H9 (cell line): Measurements from ENCODE around the gene C20orf204. TPM values are rescaled to one million over a fixed set of nuclear protein-coding genes. Genes with fewer than 3 reads are reported as not detected.

Experiments
- DNase-seq: peaks from one replicate; pipeline ENCODE4 v3.0.0-alpha.2; 2017
- H2AFZ ChIP-seq: one replicate; pipeline ENCODE4 v1.6.1; 2013; ENCODE audit warnings: mild to moderate bottlenecking, low read length, control low read depth, moderate library complexity
- H2AK5ac ChIP-seq: 2 replicates; pipeline ENCODE4 v1.6.1; 2013; ENCODE audit warnings: low read length, control low read depth, mixed read lengths; ENCODE audit not compliant: insufficient read length
- H2BK120ac ChIP-seq: one replicate; pipeline ENCODE4 v1.6.1; 2013; ENCODE audit warnings: low read depth, mild to moderate bottlenecking, low read length, control low read depth, inconsistent platforms; ENCODE audit not compliant: poor library complexity, severe bottlenecking
- H2BK12ac ChIP-seq: 2 replicates; pipeline ENCODE4 v1.6.1; 2013; ENCODE audit warnings: low read length, control low read depth, mixed read lengths, low read depth; ENCODE audit not compliant: insufficient read length
- H2BK15ac ChIP-seq: 2 replicates; pipeline ENCODE4 v1.6.1; 2013; ENCODE audit warnings: low read depth, low read length, control low read depth
- H2BK20ac ChIP-seq: one replicate; pipeline ENCODE4 v1.6.1; 2013; ENCODE audit warnings: low read depth, mild to moderate bottlenecking, low read length, control low read depth, inconsistent platforms; ENCODE audit not compliant: poor library complexity, severe bottlenecking
- H2BK5ac ChIP-seq: 2 replicates; pipeline ENCODE4 v1.6.1; 2013; ENCODE audit warnings: low read length, control low read depth, mixed read lengths; ENCODE audit not compliant: insufficient read length
- H3K14ac ChIP-seq: 2 replicates; pipeline ENCODE4 v1.6.1; 2013; ENCODE audit warnings: low read length, control low read depth; ENCODE audit not compliant: insufficient read depth
- H3K18ac ChIP-seq: 2 replicates; pipeline ENCODE4 v1.6.1; 2013; ENCODE audit warnings: low read depth, mild to moderate bottlenecking, mixed read lengths, low read length, control low read depth; ENCODE audit not compliant: insufficient read length
- H3K23ac ChIP-seq: 2 replicates; pipeline ENCODE4 v1.6.1; 2013; ENCODE audit warnings: low read length, control low read depth, mixed read lengths, low read depth; ENCODE audit not compliant: insufficient read length
- H3K23me2 ChIP-seq: 2 replicates; pipeline ENCODE4 v1.6.1; 2013; ENCODE audit warnings: low read depth, mild to moderate bottlenecking, mixed read lengths, low read length, control low read depth; ENCODE audit not compliant: insufficient read length, poor library complexity, severe bottlenecking
- H3K27ac ChIP-seq: 2 replicates; pipeline ENCODE4 v1.5.1; 2013; ENCODE audit warnings: low read length, control low read depth, mixed read lengths, low read depth; ENCODE audit not compliant: insufficient read length
- H3K27me3 ChIP-seq: 2 replicates; pipeline ENCODE4 v1.6.1; 2013; ENCODE audit warnings: low read length, control low read depth, inconsistent platforms; ENCODE audit not compliant: insufficient read depth
- H3K4ac ChIP-seq: 2 replicates; pipeline ENCODE4 v1.6.1; 2013; ENCODE audit warnings: low read depth, mild to moderate bottlenecking, control low read depth, inconsistent platforms, low read length, moderate library complexity
- H3K4me1 ChIP-seq: 2 replicates; pipeline ENCODE4 v1.6.1; 2013; ENCODE audit warnings: low read length, control low read depth, inconsistent platforms; ENCODE audit not compliant: insufficient read depth
- H3K4me2 ChIP-seq: 2 replicates; pipeline ENCODE4 v1.6.1; 2013; ENCODE audit warnings: low read length, control low read depth, mixed read lengths; ENCODE audit not compliant: insufficient read length, insufficient read depth
- H3K56ac ChIP-seq: 2 replicates; pipeline ENCODE4 v1.6.1; 2013; ENCODE audit warnings: low read depth, mild to moderate bottlenecking, mixed read lengths, low read length, control low read depth; ENCODE audit not compliant: insufficient read length
- H3K79me1 ChIP-seq: 2 replicates; pipeline ENCODE4 v1.6.1; 2013; ENCODE audit warnings: low read depth, mild to moderate bottlenecking, moderate library complexity, low read length, control low read depth, inconsistent platforms; ENCODE audit not compliant: insufficient read depth, poor library complexity, severe bottlenecking
- H3K79me2 ChIP-seq: 2 replicates; pipeline ENCODE4 v1.6.1; 2013; ENCODE audit warnings: low read length, control low read depth, inconsistent platforms; ENCODE audit not compliant: insufficient read depth
- H3K9ac ChIP-seq: 2 replicates; pipeline ENCODE4 v1.6.1; 2013; ENCODE audit warnings: low read length, control low read depth, mixed read lengths; ENCODE audit not compliant: insufficient read length; ENCODE audit errors: extremely low read depth
- H3K9me3 ChIP-seq: one replicate; pipeline ENCODE4 v1.6.1; 2013; ENCODE audit warnings: low read depth, low read length, inconsistent platforms; ENCODE audit not compliant: control insufficient read depth
- H3T11ph ChIP-seq: one replicate; pipeline ENCODE4 v1.6.1; 2013; ENCODE audit warnings: mild to moderate bottlenecking, low read length, control low read depth, inconsistent platforms
- H4K20me1 ChIP-seq: one replicate; pipeline ENCODE4 v1.6.1; 2013; ENCODE audit not compliant: control insufficient read depth, insufficient read length, insufficient read depth
- H4K5ac ChIP-seq: 2 replicates; pipeline ENCODE4 v1.6.1; 2013; ENCODE audit warnings: low read depth, mild to moderate bottlenecking, mixed read lengths, low read length, control low read depth; ENCODE audit not compliant: insufficient read length
- H4K8ac ChIP-seq: replicated peaks from 2 replicates; pipeline ENCODE4 v1.6.1; 2013; ENCODE audit warnings: low read length, control low read depth, mixed read lengths, low read depth; ENCODE audit not compliant: insufficient read length
- H4K91ac ChIP-seq: 2 replicates; pipeline ENCODE4 v1.6.1; 2013; ENCODE audit warnings: low read depth, mild to moderate bottlenecking, moderate library complexity, mixed read lengths, low read length, control low read depth; ENCODE audit not compliant: insufficient read length
- H3K27ac Mint-ChIP-seq, 3 experiments: 2 replicates in 2 of 3; 3 replicates in 1 of 3; pipeline ENCODE4 v1.8.0; 2020 to 2021; ENCODE audit warnings: mixed read lengths in 3 of 3, mild to moderate bottlenecking in 1 of 3, moderate library complexity in 1 of 3
- H3K27me3 Mint-ChIP-seq: 2 replicates; pipeline ENCODE4 v1.8.0; 2021; ENCODE audit warnings: low read depth, mild to moderate bottlenecking, moderate library complexity, mixed read lengths
- H3K36me3 Mint-ChIP-seq, 3 experiments: 2 replicates in 2 of 3; 3 replicates in 1 of 3; pipeline ENCODE4 v1.8.0; 2020 to 2021; ENCODE audit warnings: low read depth in 3 of 3, mixed read lengths in 3 of 3; ENCODE audit not compliant: insufficient read depth in 1 of 3
- H3K4me1 Mint-ChIP-seq, 2 experiments: 2 replicates each; pipeline ENCODE4 v1.8.0; 2020; ENCODE audit warnings: mixed read lengths in 2 of 2
- H3K4me3 Mint-ChIP-seq, 2 experiments: 2 replicates in 1 of 2; 3 replicates in 1 of 2; pipeline ENCODE4 v1.8.0; 2020 to 2021; ENCODE audit warnings: mild to moderate bottlenecking in 2 of 2, mixed read lengths in 2 of 2, moderate library complexity in 1 of 2
- H3K9me3 Mint-ChIP-seq, 2 experiments: 2 replicates in 1 of 2; 3 replicates in 1 of 2; pipeline ENCODE4 v1.8.0; 2020; ENCODE audit warnings: mild to moderate bottlenecking in 2 of 2, mixed read lengths in 2 of 2, moderate library complexity in 1 of 2
- CTCF ChIP-seq: fragments of 200-600 bp; sonication (generic); conservative IDR thresholded peaks from 3 replicates; pipeline ENCODE4 v1.8.0; 2021; ENCODE audit warnings: antibody characterized with exemption, mild to moderate bottlenecking
- WGBS: extraction: QIAGEN DNeasy Blood & Tissue Kit; methylation state at CpG from one replicate; pipeline ENCODE4 v1.1.7; 2013; ENCODE audit warnings: missing lambda C conversion rate, low lambda C conversion rate, mixed read lengths; ENCODE audit not compliant: insufficient read length; ENCODE audit errors: extremely low coverage; 5-methylcytosine and 5-hydroxymethylcytosine counted together
- total RNA-seq: library from RNA; stranded (reverse); gene quantifications from 2 replicates; pipeline ENCODE4 v1.2.1, GENCODE V29; 2021

C20orf204 gene
- total RNA-seq, 1 experiment from 2014 or later, result 2.2 TPM

GRCh38 chr20:64079273-64080012 lies 43.5 kb downstream of the C20orf204 start, which contains the start of gene RGS19:
Gene RGS19 (minus strand): TSS chr20:64079518. CDS start chr20:64076886, 2,632 bp downstream.
- Histone ChIP-seq H3K18ac (no peak within 1 kb of the TSS), H3K9ac (no peak within 1 kb of the TSS), H2BK12ac (no peak within 1 kb of the TSS), H2AFZ (no peak within 1 kb of the TSS), H3K4me1 (no peaks in the 10 kb centered on the region; the same call in 1 of the 2 replicates), H3K79me1 (no peaks in the 10 kb centered on the region), H3K4ac (no peak within 1 kb of the TSS), H4K91ac (no peak within 1 kb of the TSS), H3K14ac (no peak within 1 kb of the TSS), H3K23me2 (peaks cover 20% of the 10 kb centered on the region), H3K27me3 (peaks cover 4% of the 10 kb centered on the region; the same call in 1 of the 2 replicates), H3K27ac (no peak within 1 kb of the TSS), H2AK5ac (no peak within 1 kb of the TSS), H4K8ac (no peak within 1 kb of the TSS), H4K20me1 (no peaks in the 10 kb centered on the region), H3K9me3 (no peaks in the 10 kb centered on the region), H2BK120ac (no peak within 1 kb of the TSS), H4K5ac (no peak within 1 kb of the TSS), H3K23ac (no peak within 1 kb of the TSS), H2BK20ac (no peak within 1 kb of the TSS), H3K79me2 (no peaks in the 10 kb centered on the region), H2BK15ac (no peak within 1 kb of the TSS), H3T11ph (no peak within 1 kb of the TSS), H2BK5ac (no peak within 1 kb of the TSS), H3K4me2 (peak within 1 kb of the TSS; percentile 62), H3K56ac (no peak within 1 kb of the TSS)
- WGBS, result no CpG with 5 or more reads among the region's 73 CpGs
- H3K4me3 Mint-ChIP-seq, result peak within 1 kb of the TSS; percentile 67 to 85
- no peak within 1 kb of the TSS; a peak in 1 of 7 replicates for H3K27ac Mint-ChIP-seq
- peaks cover 35% of the 10 kb centered on the region for H3K27me3 Mint-ChIP-seq
- H3K4me1 Mint-ChIP-seq, result peaks cover 32 to 40% of the 10 kb centered on the region in 2 experiments
- peak; percentile 68 for DNase-seq
- no peak for TF ChIP-seq CTCF
- H3K9me3 Mint-ChIP-seq, result peaks cover 0 to 2% of the 10 kb centered on the region in 2 experiments; a peak in 1 of 5 replicates
- no peaks in the 10 kb centered on the region; a peak in 1 of 7 replicates for H3K36me3 Mint-ChIP-seq
